ENCODE data around the gene LAPTM5. TPM values are rescaled to one million over a fixed set of nuclear protein-coding genes. Genes with fewer than 3 reads are reported as not detected.
A peak's percentile ranks its signal among the peaks of the same experiment; 100 is the strongest.
"Not testable (repeated sequence)": the region's sequence is repeated elsewhere in the genome, so short reads cannot be mapped to it uniquely, and the experiment has no call there.

Gene LAPTM5
- total RNA-seq, 1 donor from 2014 or later = 34.2 TPM

GRCh38 chr1:30695439-30695841, 62.1 kb downstream of the LAPTM5 start:
- DNase-seq (ENCODE audit: low spot score) = no peak

GRCh38 chr1:30694280-30695175, 63.0 kb downstream of the LAPTM5 start:
- DNase-seq (ENCODE audit: low spot score) = no peak

- DNase-seq (ENCODE audit: low spot score) = no peak
Measured at GRCh38 chr1:30693822-30694221, 63.8 kb downstream of the LAPTM5 start.

- no peak for DNase-seq (ENCODE audit: low spot score)
Measured at GRCh38 chr1:30693366-30693765, 64.2 kb downstream of the LAPTM5 start.

GRCh38 chr1:30692948-30693301, 64.6 kb downstream of the LAPTM5 start:
- no peak for DNase-seq (ENCODE audit: low spot score)

GRCh38 chr1:30692201-30692947, 65.2 kb downstream of the LAPTM5 start:
- no peak for DNase-seq (ENCODE audit: low spot score)

GRCh38 chr1:30691480-30691879, 66.1 kb downstream of the LAPTM5 start:
- no peak for DNase-seq (ENCODE audit: low spot score)

- DNase-seq (ENCODE audit: low spot score) = no peak
Measured at GRCh38 chr1:30689901-30690645, 67.5 kb downstream of the LAPTM5 start.

- no peak for DNase-seq (ENCODE audit: low spot score)
Measured at GRCh38 chr1:30688920-30689794, 68.4 kb downstream of the LAPTM5 start.

GRCh38 chr1:30688516-30688915, 69.1 kb downstream of the LAPTM5 start:
- not testable (repeated sequence) for DNase-seq (ENCODE audit: low spot score)

GRCh38 chr1:30687886-30688285, 69.7 kb downstream of the LAPTM5 start:
- no peak for DNase-seq (ENCODE audit: low spot score)

- no peak for DNase-seq (ENCODE audit: low spot score)
Measured at GRCh38 chr1:30686236-30686935, 71.2 kb downstream of the LAPTM5 start.

GRCh38 chr1:30685796-30686165, 71.8 kb downstream of the LAPTM5 start:
- DNase-seq (ENCODE audit: low spot score) = no peak

- DNase-seq (ENCODE audit: low spot score) = peak; percentile 86
Measured at GRCh38 chr1:30684881-30685795, 72.4 kb downstream of the LAPTM5 start.

GRCh38 chr1:30684259-30684658, 73.3 kb downstream of the LAPTM5 start:
- no peak for DNase-seq (ENCODE audit: low spot score)

GRCh38 chr1:30683699-30684098, 73.9 kb downstream of the LAPTM5 start:
- DNase-seq (ENCODE audit: low spot score) = no peak
